ENCODE measurements around the gene DISC1. TPM values are rescaled to one million over a fixed set of nuclear protein-coding genes. Genes with fewer than 3 reads are reported as not detected.

DISC1 gene
- total RNA-seq, 1 donor from 2014 or later, result 12.3 TPM

DNA sequence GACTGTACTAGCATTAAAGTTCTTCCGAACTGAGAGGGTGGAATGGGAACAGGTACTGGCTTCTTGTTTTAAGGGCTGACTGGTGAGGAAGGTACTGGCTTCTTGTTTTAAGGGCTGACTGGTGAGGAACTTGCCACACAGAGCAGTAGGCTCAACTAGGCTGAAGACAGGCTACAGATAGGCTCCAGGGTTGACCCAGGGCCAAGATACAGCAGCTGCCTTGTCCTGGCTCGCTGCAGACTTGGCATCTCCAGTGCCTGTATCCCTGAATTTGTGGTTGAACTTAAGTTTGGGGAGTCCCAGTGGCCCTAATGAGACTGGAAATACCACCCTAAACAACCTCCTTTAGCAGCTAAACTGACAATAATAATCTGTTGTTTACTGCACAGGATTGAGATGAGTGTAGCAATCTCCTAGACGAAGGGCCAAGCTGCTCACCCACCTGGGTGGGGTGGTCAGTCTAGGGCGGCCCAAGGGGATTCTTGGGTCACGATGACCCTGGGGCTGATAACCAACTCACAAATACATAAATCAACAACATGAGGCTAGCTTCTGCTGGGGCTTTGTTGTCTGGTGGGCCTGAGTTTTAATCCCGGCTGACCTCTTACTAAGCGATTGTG lies 227.1 kb downstream of the DISC1 start:
- TF ChIP-seq, protein P1, sequence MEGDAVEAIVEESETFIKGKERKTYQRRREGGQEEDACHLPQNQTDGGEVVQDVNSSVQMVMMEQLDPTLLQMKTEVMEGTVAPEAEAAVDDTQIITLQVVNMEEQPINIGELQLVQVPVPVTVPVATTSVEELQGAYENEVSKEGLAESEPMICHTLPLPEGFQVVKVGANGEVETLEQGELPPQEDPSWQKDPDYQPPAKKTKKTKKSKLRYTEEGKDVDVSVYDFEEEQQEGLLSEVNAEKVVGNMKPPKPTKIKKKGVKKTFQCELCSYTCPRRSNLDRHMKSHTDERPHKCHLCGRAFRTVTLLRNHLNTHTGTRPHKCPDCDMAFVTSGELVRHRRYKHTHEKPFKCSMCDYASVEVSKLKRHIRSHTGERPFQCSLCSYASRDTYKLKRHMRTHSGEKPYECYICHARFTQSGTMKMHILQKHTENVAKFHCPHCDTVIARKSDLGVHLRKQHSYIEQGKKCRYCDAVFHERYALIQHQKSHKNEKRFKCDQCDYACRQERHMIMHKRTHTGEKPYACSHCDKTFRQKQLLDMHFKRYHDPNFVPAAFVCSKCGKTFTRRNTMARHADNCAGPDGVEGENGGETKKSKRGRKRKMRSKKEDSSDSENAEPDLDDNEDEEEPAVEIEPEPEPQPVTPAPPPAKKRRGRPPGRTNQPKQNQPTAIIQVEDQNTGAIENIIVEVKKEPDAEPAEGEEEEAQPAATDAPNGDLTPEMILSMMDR (IDR thresholded peaks at IDR 0.05), result no peak
- no peak for TF ChIP-seq POLR2A (IDR thresholded peaks at IDR 0.05)
- no peak for TF ChIP-seq POLR2AphosphoS5 (IDR thresholded peaks at IDR 0.05; ENCODE audit: insufficient read depth in 1 of 2, low read depth in 1 of 2)
- Histone ChIP-seq H3K4me3 (no peak overlapping the region), H3K4me1 (peaks cover 8% of the 10 kb centered on the region), H3K27ac (no peak overlapping the region), H3K9me3 (no peaks in the 10 kb centered on the region), H3K36me3 (no peaks in the 10 kb centered on the region), H3K27me3 (no peaks in the 10 kb centered on the region)
- intact Hi-C loops (cut with DNase I), result no loop called here
- DNase-seq (ENCODE audit: extremely low spot score in 2 of 2), result no peak

DNA sequence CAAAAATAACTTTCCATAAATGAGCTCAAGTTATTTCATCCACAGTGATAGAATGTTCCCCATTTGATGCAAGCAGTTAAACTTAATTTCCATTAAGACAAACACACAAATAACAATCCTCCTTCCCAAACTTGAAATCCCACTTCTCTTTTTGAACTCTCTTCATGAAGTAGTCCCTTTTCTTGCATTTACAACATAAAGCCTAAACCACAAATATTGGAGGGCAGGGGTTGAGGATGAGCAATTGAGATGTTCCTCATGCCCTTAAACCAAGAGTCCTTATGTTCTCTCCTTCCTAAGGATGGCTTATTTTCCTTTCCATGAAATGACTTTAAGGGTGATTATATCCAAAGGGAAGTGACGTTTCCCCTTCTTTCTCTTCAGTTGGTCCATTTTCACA lies 228.8 kb downstream of the DISC1 start:
- Histone ChIP-seq H3K9me3 (no peaks in the 10 kb centered on the region), H3K4me3 (no peak overlapping the region), H3K36me3 (no peaks in the 10 kb centered on the region), H3K4me1 (peaks cover 8% of the 10 kb centered on the region), H3K27me3 (no peaks in the 10 kb centered on the region), H3K27ac (no peak overlapping the region)
- TF ChIP-seq, protein P1 (IDR thresholded peaks at IDR 0.05), result no peak
- no peak for TF ChIP-seq POLR2A (IDR thresholded peaks at IDR 0.05)
- no peak for TF ChIP-seq POLR2AphosphoS5 (IDR thresholded peaks at IDR 0.05; ENCODE audit: insufficient read depth in 1 of 2, low read depth in 1 of 2)
- no peak for DNase-seq (ENCODE audit: extremely low spot score in 2 of 2)
- intact Hi-C loops (cut with DNase I), result no loop called here

DNA sequence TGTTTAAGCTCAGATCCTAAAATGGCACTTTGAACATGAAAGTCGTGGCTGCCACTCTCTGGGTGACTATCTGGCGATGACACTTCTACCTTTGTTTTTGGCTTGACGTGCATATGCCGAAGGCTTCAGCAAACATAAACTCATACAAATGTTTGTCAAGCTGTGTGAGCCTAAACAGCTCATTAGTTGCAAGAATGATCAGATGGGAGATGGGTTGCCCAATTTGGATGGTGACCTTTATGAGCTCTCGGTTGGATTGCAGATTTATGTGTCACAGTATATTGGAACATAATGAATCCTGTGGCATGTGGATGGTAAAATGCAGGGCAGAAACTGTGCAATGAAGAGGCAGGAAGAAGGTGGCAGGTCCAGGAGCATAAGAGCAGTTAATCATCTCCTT lies 229.3 kb downstream of the DISC1 start:
- Histone ChIP-seq H3K9me3 (no peaks in the 10 kb centered on the region), H3K27me3 (no peaks in the 10 kb centered on the region), H3K36me3 (no peaks in the 10 kb centered on the region), H3K27ac (no peak overlapping the region), H3K4me1 (peaks cover 8% of the 10 kb centered on the region), H3K4me3 (no peak overlapping the region)
- intact Hi-C loops (cut with DNase I), result no loop called here
- no peak for DNase-seq (ENCODE audit: extremely low spot score in 2 of 2)
- TF ChIP-seq POLR2AphosphoS5 (IDR thresholded peaks at IDR 0.05; ENCODE audit: insufficient read depth in 1 of 2, low read depth in 1 of 2) (no peak), POLR2A (IDR thresholded peaks at IDR 0.05) (no peak)

DNA sequence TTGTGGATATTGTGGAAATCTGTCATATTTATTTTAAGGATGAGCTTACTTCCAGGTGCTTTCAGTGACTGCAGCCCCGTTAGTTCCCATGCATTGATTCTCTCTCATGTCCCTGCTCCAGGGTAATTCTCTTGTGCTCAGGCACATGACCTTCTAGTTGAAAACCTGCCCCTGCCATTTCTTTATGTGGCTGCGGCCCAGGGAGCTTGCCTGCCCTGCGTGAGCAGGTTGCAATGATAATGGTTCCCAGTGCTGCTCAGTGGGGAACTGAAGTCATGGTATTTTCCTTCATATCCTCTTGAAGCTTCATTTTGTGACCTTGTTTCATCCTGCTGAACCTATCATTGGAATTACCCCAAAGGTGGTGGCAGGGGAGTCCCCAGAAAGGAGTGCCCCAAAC lies 229.8 kb downstream of the DISC1 start:
- no peaks in the 10 kb centered on the region for H3K27me3 ChIP-seq
- TF ChIP-seq, protein P1 (IDR thresholded peaks at IDR 0.05), result no peak
- TF ChIP-seq POLR2A (IDR thresholded peaks at IDR 0.05), result no peak
- TF ChIP-seq POLR2AphosphoS5 (IDR thresholded peaks at IDR 0.05; ENCODE audit: insufficient read depth in 1 of 2, low read depth in 1 of 2), result no peak
- H3K4me1 ChIP-seq, result peaks cover 8% of the 10 kb centered on the region

DNA sequence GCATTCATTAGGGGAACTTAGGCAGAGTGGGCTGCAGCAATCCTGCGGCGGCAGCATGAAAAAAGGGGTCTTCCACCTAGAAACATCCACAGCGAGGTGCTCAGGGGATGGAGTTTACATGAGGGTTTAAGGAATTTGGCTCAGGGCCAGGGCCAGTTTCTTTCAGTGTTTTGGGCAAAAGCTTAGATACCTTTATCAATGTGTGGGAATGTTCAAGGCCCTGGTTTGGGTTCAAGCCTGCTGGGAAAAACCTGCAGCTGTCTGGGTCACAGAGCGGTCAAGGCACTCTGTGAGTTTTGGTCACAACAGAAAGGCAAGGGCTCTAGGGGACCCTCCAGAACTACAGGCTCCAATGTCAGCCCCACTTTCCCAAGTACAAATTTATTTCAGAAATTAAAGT lies 230.3 kb downstream of the DISC1 start:
- no peaks in the 10 kb centered on the region for H3K27me3 ChIP-seq
- peaks cover 8% of the 10 kb centered on the region for H3K4me1 ChIP-seq
- H3K27ac ChIP-seq, result no peak overlapping the region
- no peaks in the 10 kb centered on the region for H3K36me3 ChIP-seq
- no peak overlapping the region for H3K4me3 ChIP-seq
- H3K9me3 ChIP-seq, result no peaks in the 10 kb centered on the region
- intact Hi-C loops (cut with DNase I), result no loop called here
- TF ChIP-seq, protein P1 (IDR thresholded peaks at IDR 0.05), result no peak
- no peak for TF ChIP-seq POLR2A (IDR thresholded peaks at IDR 0.05)
- no peak for DNase-seq (ENCODE audit: extremely low spot score in 2 of 2)

More for the DNA sequence above, 229.8 kb downstream of the DISC1 start:
- H3K27ac ChIP-seq, result no peak overlapping the region
- no peak for DNase-seq (ENCODE audit: extremely low spot score in 2 of 2)
- no peaks in the 10 kb centered on the region for H3K9me3 ChIP-seq
- no peaks in the 10 kb centered on the region for H3K36me3 ChIP-seq
- intact Hi-C loops (cut with DNase I), result no loop called here
- no peak overlapping the region for H3K4me3 ChIP-seq

Data from vagina (tissue), 2 donors.